ENCODE results near the gene PTBP1. TPM values are rescaled to one million over a fixed set of nuclear protein-coding genes. Genes with fewer than 3 reads are reported as not detected.

PTBP1 gene
- total and polyA plus RNA-seq, 2 experiments from 2014 or later: 539 to 632 TPM

- TF ChIP-seq REST (IDR thresholded peaks at IDR 0.05; ENCODE audit: unreplicated experiment) (no peak), NANOG (IDR thresholded peaks at IDR 0.05; ENCODE audit: borderline replicate concordance) (no peak), CREB1 (CRISPR knock-in tag; IDR thresholded peaks at IDR 0.05; ENCODE audit: low read depth) (no peak), STAT1 (IDR thresholded peaks at IDR 0.05; ENCODE audit: unreplicated experiment) (no peak), ZNF331 (CRISPR knock-in tag; IDR thresholded peaks at IDR 0.05; ENCODE audit: low read depth) (no peak), ZNF114 (CRISPR knock-in tag; IDR thresholded peaks at IDR 0.05) (no peak), EZH2phosphoT487 (IDR thresholded peaks at IDR 0.05; ENCODE audit: unreplicated experiment) (no peak), POLR2AphosphoS5 (IDR thresholded peaks at IDR 0.05; ENCODE audit: low read depth) (no peak), JUNB (IDR thresholded peaks at IDR 0.05; ENCODE audit: unreplicated experiment) (no peak), EZH2 (IDR thresholded peaks at IDR 0.05; ENCODE audit: low read depth, unreplicated experiment) (no peak)
- TF ChIP-seq, protein P1, sequence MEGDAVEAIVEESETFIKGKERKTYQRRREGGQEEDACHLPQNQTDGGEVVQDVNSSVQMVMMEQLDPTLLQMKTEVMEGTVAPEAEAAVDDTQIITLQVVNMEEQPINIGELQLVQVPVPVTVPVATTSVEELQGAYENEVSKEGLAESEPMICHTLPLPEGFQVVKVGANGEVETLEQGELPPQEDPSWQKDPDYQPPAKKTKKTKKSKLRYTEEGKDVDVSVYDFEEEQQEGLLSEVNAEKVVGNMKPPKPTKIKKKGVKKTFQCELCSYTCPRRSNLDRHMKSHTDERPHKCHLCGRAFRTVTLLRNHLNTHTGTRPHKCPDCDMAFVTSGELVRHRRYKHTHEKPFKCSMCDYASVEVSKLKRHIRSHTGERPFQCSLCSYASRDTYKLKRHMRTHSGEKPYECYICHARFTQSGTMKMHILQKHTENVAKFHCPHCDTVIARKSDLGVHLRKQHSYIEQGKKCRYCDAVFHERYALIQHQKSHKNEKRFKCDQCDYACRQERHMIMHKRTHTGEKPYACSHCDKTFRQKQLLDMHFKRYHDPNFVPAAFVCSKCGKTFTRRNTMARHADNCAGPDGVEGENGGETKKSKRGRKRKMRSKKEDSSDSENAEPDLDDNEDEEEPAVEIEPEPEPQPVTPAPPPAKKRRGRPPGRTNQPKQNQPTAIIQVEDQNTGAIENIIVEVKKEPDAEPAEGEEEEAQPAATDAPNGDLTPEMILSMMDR (conservative IDR thresholded peaks at IDR 0.05; ENCODE audit: low read depth in 2 of 2): no peak
- TF ChIP-seq, protein P2, sequence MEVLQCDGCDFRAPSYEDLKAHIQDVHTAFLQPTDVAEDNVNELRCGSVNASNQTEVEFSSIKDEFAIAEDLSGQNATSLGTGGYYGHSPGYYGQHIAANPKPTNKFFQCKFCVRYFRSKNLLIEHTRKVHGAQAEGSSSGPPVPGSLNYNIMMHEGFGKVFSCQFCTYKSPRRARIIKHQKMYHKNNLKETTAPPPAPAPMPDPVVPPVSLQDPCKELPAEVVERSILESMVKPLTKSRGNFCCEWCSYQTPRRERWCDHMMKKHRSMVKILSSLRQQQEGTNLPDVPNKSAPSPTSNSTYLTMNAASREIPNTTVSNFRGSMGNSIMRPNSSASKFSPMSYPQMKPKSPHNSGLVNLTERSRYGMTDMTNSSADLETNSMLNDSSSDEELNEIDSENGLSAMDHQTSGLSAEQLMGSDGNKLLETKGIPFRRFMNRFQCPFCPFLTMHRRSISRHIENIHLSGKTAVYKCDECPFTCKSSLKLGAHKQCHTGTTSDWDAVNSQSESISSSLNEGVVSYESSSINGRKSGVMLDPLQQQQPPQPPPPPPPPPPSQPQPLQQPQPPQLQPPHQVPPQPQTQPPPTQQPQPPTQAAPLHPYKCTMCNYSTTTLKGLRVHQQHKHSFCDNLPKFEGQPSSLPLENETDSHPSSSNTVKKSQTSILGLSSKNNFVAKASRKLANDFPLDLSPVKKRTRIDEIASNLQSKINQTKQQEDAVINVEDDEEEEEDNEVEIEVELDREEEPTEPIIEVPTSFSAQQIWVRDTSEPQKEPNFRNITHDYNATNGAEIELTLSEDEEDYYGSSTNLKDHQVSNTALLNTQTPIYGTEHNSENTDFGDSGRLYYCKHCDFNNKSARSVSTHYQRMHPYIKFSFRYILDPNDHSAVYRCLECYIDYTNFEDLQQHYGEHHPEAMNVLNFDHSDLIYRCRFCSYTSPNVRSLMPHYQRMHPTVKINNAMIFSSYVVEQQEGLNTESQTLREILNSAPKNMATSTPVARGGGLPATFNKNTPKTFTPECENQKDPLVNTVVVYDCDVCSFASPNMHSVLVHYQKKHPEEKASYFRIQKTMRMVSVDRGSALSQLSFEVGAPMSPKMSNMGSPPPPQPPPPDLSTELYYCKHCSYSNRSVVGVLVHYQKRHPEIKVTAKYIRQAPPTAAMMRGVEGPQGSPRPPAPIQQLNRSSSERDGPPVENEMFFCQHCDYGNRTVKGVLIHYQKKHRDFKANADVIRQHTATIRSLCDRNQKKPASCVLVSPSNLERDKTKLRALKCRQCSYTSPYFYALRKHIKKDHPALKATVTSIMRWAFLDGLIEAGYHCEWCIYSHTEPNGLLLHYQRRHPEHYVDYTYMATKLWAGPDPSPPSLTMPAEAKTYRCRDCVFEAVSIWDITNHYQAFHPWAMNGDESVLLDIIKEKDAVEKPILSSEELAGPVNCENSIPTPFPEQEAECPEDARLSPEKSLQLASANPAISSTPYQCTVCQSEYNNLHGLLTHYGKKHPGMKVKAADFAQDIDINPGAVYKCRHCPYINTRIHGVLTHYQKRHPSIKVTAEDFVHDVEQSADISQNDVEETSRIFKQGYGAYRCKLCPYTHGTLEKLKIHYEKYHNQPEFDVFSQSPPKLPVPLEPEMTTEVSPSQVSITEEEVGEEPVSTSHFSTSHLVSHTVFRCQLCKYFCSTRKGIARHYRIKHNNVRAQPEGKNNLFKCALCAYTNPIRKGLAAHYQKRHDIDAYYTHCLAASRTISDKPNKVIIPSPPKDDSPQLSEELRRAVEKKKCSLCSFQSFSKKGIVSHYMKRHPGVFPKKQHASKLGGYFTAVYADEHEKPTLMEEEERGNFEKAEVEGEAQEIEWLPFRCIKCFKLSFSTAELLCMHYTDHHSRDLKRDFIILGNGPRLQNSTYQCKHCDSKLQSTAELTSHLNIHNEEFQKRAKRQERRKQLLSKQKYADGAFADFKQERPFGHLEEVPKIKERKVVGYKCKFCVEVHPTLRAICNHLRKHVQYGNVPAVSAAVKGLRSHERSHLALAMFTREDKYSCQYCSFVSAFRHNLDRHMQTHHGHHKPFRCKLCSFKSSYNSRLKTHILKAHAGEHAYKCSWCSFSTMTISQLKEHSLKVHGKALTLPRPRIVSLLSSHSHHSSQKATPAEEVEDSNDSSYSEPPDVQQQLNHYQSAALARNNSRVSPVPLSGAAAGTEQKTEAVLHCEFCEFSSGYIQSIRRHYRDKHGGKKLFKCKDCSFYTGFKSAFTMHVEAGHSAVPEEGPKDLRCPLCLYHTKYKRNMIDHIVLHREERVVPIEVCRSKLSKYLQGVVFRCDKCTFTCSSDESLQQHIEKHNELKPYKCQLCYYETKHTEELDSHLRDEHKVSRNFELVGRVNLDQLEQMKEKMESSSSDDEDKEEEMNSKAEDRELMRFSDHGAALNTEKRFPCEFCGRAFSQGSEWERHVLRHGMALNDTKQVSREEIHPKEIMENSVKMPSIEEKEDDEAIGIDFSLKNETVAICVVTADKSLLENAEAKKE (CRISPR knock-in tag; IDR thresholded peaks at IDR 0.05): no peak
- TF ChIP-seq, protein P3, sequence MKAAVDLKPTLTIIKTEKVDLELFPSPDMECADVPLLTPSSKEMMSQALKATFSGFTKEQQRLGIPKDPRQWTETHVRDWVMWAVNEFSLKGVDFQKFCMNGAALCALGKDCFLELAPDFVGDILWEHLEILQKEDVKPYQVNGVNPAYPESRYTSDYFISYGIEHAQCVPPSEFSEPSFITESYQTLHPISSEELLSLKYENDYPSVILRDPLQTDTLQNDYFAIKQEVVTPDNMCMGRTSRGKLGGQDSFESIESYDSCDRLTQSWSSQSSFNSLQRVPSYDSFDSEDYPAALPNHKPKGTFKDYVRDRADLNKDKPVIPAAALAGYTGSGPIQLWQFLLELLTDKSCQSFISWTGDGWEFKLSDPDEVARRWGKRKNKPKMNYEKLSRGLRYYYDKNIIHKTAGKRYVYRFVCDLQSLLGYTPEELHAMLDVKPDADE (IDR thresholded peaks at IDR 0.05): no peak
- peaks cover 2% of the 10 kb centered on the region; the same call in 2 of the 3 replicates for H3K9me3 Mint-ChIP-seq
- no peak overlapping the region for H3K27ac Mint-ChIP-seq
- H3K27me3 Mint-ChIP-seq (ENCODE audit: insufficient read depth, low read depth, poor library complexity): peaks cover 26% of the 10 kb centered on the region
- H3K36me3 ChIP-seq (ENCODE audit: insufficient read depth): peaks cover 25% of the 10 kb centered on the region
- no peaks in the 10 kb centered on the region for H3K27me3 ChIP-seq (ENCODE audit: insufficient read depth)
- H3K36me3 Mint-ChIP-seq (ENCODE audit: low read depth): peaks cover 60% of the 10 kb centered on the region
- H3K4me1 ChIP-seq (ENCODE audit: insufficient read depth): no peaks in the 10 kb centered on the region; the same call in 1 of the 2 replicates
- H3K27ac ChIP-seq (ENCODE audit: low read depth): no peak overlapping the region
- peak; percentile 12 for ATAC-seq
- H2AFZ ChIP-seq: no peak overlapping the region
- DNase-seq (ENCODE audit: low spot score): peak; percentile 33
- 0 out of 2 replicates have a peak, but pooled peaks cover 4% of the 10 kb centered on the region for H3K9me2 ChIP-seq (ENCODE audit: insufficient read depth)
- H3K4me3 ChIP-seq: no peak overlapping the region
- no peaks in the 10 kb centered on the region for H3K4me1 Mint-ChIP-seq
- no peak overlapping the region for H3K4me2 ChIP-seq
- H4K20me1 ChIP-seq (replicated peaks; ENCODE audit: insufficient read depth): peaks cover 19% of the 10 kb centered on the region
- peaks cover 38% of the 10 kb centered on the region for H3F3A ChIP-seq (replicated peaks; ENCODE audit: low read depth)
- no peak overlapping the region for H3K4me3 Mint-ChIP-seq
- peaks cover 8% of the 10 kb centered on the region; the same call in 1 of the 2 replicates for H3K79me2 ChIP-seq (replicated peaks; ENCODE audit: insufficient read depth)
These were observed 16.2 kb downstream of the PTBP1 start for GRCh38 chr19:813219-814151.
